GM19043 (cell line): Measurements from ENCODE around the gene SV2B.
"Not testable (repeated sequence)": the region's sequence is repeated elsewhere in the genome, so short reads cannot be mapped to it uniquely, and the experiment has no call there.

Experiments
- ATAC-seq: cut with Tn5 transposase; IDR thresholded peaks from one replicate; pipeline ENCODE4 v1.9.1; 2021; ENCODE audit warnings: low read depth; ENCODE audit not compliant: unreplicated experiment

The SV2B gene, protein sequence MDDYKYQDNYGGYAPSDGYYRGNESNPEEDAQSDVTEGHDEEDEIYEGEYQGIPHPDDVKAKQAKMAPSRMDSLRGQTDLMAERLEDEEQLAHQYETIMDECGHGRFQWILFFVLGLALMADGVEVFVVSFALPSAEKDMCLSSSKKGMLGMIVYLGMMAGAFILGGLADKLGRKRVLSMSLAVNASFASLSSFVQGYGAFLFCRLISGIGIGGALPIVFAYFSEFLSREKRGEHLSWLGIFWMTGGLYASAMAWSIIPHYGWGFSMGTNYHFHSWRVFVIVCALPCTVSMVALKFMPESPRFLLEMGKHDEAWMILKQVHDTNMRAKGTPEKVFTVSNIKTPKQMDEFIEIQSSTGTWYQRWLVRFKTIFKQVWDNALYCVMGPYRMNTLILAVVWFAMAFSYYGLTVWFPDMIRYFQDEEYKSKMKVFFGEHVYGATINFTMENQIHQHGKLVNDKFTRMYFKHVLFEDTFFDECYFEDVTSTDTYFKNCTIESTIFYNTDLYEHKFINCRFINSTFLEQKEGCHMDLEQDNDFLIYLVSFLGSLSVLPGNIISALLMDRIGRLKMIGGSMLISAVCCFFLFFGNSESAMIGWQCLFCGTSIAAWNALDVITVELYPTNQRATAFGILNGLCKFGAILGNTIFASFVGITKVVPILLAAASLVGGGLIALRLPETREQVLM

DNA sequence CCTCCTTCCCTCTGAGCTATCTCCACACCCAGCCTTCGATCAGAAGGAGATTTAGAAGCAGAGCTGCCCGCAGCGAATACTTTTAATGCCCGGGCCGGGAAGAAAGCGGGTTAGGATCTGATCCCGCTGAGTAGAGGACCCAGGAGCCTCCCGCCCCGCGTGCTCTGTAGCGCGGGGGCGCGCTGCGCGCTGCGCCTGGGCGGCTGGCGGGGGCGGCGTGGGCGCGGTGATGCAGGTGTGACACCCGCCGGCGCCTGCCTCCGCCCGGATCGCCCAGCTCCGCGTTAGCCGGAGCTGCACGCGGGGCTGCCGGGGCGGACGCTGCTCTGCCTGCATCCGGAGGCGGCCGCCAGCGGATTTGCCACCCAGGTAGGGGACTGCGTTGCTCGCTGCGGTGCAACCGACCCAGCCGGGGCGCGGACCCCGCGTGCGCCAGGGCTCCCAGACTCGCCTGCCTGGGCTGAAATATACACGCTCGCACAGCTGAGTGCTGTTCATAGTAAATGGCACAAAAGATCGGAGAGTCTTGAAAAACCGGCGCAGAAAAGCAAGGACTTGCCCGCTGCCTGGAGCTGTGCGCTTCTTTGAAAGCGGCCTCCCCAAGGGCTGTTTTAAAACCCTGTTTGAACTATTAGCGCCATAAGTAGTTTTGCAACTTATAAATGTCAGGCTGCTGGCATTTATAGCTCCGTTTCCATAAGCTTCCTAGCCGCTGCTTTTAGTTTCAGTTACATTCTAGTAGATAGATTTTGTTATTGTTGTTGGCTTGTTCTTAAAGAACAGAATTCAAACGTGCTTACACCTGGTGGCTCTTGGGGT lies at the start of gene SV2B:
Gene SV2B, plus strand, starts transcription at position 263 of the 819 bp plus-strand sequence. CDS start 126,007 bp downstream, outside the sequence.
- ATAC-seq: no peak

DNA sequence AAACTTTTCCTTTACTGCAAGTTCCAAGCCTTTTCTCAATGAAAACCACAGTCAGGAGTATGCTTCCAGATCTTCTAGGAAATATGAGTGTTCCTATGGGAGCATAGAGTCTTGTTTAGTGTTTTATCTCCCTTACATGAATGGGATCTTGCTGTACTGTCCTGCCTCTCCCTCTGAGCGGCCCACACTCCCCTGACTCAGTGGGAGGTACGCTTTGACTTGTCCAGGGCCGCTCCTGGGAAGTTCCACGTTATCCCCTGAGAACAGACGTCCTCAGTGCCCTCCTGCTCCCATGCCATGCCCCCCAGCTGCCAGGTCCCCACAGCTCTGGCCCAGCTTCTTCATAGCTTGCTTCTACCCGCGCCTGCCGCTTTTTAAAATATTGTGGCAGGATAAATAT lies 48.8 kb upstream of the SV2B start:
- no peak for ATAC-seq

DNA sequence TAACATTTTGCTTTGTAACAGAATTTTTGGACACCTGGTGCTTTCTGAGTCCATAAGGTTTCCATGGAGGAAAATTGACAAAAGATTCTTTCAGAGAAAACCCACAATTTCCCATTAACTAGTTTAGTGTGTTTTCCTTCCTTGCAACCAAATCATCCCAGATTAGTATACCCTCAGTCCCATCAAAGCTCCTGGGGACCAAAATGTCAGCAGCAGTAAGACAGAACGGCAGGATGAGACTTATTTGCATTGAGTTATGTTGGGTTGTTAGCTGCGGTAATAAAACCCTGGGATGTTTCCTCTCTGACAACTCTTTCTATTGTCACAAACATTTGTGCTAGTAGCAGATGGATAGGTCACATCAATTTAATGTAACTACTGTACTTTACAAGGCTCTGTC lies 45.2 kb upstream of the SV2B start:
- no peak for ATAC-seq

DNA sequence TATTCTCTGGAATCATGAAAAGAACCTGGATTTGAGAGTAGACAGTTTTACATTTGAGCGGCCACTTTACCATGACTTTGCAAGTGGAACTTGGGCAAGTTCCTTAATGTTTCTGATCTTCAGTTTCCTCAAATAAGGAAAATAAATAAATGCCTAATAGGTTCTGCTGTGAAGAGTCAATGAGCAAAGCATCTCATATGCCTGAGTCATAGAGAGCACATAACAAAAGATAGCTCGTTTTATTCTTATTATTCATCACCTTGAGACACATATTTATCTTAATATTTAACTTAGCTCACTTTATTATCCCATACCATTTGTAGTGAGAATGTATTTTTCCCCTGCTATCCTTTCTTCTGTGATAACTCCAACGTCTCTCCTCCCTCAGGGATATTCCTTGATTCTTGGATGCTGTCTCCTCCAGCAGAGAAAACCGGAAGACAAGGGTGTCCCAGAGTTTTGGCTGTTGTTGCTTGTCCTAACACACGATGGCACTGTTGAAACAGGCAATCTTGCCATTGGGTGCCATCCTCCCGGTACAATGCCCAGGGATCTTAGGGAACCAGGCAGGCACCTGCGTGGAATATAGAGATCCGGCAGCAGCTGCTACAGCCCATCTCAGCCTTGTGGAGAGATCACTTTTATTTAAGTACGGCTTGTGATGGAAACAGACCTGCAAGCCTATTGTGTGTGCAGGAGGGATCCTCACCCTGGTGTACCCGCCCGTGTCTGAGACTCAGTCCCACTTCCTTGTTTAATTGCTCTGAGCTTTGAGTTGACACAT lies 44.3 kb upstream of the SV2B start:
- peak; percentile 71 for ATAC-seq

DNA sequence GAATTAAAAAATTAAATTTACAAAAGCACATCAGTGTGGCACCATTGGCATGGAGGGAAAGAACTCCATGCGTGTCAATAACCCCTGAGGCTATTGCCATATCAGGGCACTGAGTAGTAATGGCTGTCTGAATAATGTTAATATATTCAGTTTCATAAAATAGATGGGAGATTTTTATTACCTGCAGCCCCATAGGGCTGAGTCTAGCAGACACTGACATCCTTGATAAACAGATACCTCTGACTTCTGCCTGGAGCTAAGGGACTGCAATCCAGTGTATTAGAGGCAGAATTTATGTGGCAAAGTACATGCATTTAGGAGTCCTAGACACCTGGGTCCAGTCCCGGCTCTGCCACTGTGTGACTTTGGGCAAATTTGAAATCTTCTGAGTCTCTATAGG lies 38.8 kb upstream of the SV2B start:
- ATAC-seq: no peak

DNA sequence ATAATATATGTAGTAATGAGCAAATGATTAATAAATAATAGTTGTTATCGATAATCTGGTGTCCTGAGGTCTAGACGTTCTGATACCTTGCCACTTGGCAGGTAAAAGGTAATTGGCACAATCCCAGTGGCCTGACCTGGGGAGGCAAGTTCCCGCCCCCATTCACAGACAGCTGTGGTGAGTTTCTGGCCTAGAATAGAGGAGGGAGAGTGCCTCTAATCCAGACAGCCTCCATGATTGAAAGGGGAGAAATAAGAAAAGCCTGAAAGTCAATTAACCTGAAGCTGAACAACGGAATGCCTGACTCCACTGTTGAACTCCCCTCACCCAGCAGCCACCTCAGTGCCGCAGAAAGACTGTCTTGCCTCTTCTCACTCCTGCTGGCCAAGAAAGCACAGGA lies 38.1 kb upstream of the SV2B start:
- ATAC-seq: no peak

DNA sequence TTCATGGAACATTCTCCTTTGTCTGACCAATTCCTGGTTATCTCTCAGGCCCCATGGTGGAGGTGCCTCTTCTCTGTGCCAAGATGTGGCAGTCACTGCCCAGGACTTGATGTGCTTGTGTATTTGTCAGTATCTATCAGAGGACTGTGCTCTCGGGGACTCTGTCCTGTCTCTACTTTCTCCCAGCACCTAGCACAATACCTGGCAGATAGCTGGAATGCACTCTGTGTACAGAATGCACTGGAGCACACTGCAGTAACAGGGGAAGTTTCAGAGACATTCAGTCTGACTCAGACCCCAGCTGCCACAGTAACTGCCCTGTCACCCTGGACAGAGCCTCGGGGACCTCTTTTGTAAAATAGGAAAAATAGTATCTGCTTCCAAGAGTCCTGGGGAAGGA lies 34.6 kb upstream of the SV2B start:
- no peak for ATAC-seq

DNA sequence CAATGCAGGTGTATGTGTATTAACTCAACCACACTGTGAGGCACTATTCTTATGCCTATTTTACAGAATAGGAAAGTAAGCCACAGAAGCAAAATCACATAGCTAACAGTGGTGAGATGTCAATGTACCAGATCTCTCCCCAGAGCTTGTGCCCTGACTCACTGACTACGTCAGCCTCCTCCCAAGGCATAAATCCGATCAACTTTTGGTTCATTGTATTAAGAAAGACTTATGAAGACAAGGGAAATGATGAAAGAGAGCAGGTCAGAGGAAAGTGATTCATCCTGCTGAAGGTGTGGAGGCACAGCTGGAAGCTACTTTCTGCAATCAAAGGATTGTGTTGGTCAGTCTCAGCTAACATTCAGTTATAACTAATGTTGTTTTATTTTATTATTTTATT lies 33.0 kb upstream of the SV2B start:
- no peak for ATAC-seq

DNA sequence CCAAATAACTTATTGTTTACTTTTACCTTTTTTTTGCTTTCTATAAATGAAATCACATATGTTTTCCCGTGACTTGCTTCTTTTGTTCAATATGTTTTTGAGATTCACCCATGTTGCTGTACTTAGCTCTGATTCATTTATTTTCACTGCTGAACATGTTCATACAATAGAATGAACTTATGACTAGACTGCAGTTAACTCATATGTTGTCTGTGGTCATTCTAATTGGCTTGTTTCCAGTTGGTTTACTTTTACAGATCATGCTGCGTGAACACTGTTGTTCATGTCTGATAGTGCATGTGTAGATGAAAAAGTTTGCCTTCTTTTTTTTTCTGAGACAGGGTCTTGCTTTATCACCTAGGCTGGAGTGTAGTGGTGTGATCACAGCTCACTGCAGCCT lies 31.6 kb upstream of the SV2B start:
- ATAC-seq: no peak

DNA sequence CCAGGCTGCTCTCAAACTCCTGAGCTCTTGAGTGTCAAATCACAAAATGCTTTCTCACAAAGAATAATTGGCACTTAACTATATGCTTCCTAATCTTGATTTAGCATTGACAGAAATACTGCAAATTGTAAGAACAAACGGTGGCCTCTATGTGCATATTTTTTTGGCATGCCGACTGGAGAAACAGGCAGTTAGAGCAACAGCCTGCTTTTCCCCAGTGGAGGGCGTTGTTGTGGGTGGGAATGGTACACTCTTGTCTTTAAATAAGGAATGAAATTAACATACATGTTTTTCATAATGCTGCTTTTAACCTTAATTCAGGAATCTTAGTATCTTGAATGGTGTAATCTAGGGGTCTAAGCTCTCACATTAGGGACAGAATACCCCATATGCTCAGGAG lies 31.1 kb upstream of the SV2B start:
- no peak for ATAC-seq

DNA sequence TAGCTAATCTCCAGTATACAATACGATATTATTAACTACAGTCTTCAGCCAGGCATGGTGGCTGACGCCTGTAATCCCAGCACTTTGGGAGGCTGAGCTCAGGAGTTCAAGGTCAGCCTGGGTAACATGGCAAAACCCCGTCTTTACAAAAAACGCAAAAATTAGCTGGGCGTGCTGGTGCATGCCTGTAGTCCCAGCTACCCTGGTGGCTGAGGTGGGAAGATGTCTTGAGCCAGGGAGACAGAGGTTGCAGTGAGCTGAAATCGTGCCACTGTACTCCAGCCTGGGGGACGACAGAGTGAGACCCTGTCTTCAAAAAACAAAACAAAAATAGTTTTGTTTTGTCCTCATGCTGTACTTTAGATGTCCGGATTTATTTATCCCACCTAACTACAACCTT lies 29.2 kb upstream of the SV2B start:
- ATAC-seq: no peak

DNA sequence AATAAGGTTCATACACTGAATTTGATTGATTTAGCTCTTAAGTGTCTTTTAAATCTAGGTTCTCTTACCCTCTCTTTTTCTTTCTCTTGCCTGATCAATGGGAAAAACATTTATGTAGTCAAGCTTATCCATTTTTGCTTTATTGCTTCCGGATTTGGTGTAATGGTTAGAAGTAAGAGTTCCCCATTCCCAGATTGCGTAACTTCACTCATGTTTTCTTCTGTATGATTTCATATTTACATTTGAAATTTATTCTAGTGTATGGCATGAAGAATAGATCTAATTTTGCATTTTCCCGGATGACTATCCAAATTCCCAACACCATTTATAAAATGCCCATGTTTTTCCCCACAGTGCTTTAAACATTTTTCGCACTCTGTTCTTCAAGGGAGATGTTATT lies 27.9 kb upstream of the SV2B start:
- ATAC-seq: no peak

DNA sequence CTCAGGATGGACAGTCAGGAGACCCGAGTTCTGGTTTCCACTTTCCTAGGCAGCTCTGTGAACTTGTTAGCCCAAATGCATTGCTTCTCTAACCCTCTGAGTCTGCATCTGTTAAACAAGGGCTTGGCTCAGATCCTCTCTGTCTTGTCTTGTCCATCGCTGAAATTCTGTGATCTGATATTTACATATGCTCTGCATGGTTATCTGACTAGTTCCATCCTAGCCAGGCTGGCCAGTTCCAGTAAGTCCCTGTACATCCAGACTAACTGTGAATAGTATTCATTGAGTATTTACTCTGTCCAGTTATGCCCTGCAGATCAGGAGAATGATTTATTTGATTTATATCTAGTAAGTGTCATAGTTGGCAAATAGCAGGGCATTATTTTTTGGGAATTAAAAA lies 27.0 kb upstream of the SV2B start:
- ATAC-seq: no peak

DNA sequence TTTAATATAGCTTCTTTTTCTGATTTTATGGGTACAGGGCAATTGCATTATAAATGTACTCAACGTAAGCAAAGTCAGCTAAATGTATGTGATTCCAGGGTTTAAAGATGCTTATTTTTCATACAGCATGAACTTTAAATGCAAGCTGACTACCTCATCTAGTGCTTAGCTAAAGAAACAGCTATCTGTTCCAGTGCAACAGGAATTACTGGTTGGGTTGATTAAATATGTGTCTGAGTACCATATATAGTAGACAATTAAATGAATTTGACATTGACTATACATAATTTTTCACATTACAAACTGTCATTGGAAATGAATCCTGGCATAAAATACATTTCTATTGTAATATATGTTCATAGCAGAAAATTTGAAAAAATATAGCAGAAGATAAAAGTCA lies 26.3 kb upstream of the SV2B start:
- no peak for ATAC-seq

DNA sequence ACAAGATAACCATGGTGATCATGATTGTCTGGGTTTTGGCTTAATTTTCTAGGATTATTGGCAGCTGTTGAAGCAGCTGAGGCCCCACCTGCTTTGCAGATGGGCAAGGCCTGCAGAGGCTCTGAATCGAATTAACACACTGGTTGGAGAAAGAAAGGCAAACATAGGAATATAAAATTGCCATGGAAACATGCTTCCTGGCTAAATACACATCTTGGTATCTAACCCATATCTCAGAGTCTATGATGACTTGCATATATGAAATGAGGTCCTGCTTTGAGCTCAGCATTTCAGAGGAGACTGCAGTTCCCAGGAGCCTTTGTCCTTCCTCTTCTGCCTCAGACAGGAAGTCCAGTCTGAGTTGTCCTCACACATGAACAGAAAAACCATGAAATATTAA lies 24.3 kb upstream of the SV2B start:
- no peak for ATAC-seq

DNA sequence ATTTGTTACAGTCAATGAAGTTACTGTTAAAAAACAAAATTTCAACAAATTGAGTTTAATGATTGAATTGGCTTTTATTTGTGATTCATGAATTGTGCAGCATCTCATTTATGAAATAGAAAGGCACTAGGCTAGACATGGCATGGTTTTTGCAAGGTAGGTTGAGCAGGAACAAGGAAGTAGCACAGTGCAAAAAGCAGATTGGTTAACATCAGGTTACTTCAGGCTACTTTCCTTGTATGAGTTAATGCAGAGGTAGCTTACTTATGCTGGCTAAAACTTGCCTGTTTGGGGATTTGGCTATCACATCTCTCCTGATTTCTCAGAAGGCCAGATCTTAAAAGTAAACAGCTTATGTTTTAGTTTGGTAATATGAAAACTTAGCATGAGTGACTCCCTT lies 23.0 kb upstream of the SV2B start:
- no peak for ATAC-seq

DNA sequence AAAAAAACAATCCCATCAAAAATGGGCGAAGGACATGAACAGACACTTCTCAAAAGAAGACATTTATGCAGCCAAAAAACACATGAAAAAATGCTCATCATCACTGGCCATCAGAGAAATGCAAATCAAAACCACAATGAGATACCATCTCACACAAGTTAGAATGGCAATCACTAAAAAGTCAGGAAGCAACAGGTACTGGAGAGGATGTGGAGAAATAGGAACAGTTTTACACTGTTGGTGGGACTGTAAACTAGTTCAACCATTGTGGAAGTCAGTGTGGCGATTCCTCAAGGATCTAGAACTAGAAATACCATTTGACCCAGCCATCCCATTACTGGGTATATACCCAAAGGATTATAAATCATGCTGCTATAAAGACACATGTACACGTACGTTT lies 6.2 kb upstream of the SV2B start:
- ATAC-seq: not testable (repeated sequence)

DNA sequence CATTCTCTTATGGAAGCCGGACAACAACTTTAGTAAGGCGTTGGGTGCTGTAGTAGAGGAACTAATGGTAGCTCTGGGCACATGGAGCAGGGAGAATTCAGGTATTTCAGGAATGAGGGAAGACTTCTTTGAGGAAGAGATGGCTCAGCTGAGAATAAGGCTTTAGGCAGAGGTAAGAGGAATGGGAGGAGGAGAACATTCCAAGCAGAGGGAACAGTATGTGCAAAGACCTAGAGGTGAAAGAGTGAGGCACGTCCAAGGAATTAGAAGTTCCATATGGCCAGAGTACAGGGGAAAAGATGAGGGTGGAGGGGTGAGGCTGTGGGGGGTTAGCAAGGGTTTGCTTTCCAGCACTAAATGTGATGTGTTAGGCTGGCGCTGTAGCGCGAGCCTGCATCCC lies 1.6 kb upstream of the SV2B start:
- no peak for ATAC-seq

DNA sequence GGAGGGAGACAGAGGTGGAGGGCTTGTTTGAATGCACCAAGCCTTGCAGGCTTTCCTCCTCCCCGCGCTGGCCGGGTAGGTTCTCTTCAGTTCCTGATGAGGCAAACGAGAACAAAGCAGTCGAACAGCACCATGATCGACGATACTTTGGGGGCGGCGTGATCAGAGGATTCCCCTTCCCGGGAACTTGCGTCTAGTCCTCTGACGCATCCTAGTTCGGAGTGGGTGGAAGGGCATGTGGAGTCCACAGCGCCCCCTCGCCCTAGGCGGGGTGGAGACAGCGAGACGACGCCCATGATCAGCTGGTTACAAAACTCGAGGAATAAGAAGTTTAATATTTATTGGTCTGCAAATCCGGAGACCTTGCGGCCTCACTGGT lies 452 bp upstream of the SV2B start:
- no peak for ATAC-seq

DNA sequence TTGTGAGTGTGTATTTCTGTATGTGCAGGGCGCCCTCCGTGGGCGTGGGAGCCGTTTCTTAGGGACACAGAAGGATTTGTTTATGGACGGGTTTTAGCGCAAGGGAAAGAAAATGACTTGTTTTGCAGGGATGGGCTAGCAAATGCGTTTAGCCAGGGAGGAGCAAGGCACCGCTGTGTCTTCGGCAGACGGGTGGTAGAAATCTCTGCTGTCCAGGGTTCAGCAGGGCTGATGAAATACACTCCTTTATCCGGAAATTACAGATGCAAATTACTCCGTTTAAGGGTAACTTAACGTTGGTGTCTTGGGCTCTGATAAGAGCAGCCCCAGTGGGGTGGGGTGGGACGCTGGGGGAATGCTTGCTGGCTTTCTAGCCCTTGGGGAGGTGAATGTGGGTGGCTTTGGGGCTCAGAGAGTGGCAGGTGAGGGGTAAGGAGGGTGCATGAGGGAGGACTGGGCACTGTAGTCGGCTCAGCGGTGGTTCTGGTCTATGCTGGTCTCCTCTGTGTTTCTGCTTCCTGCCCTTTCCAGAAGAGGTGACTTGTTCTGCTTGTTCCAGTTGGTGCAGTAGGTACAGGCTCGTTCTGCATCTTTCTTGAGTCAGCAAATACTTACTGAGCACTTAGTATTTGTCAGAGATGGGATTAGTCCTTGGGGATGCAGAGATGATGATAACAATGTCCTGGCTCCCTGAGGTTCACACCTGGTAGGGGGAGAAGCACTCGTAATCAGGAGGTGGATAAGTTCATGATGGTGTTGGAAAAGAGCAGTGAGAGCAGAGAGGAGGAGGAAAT lies 954 bp downstream of the SV2B start:
- ATAC-seq: no peak
